CD14-positive monocyte (primary cell): ENCODE measurements around the gene TNFSF13. TPM values are rescaled to one million over a fixed set of nuclear protein-coding genes. Genes with fewer than 3 reads are reported as not detected.

Experiments
- DNase-seq, 3 donors: peaks; one replicate each; pipeline ENCODE4 v3.0.0-alpha.2; 2011 to 2022
- H2AFZ ChIP-seq: 2 replicates; pipeline ENCODE4 v1.6.0; 2012; ENCODE audit warnings: mild to moderate bottlenecking, low read depth, low read length, inconsistent platforms; ENCODE audit not compliant: insufficient read depth, poor library complexity, severe bottlenecking
- H3K27ac ChIP-seq, 2 donors: 1 replicate in 1 of 2; 2 replicates in 1 of 2; pipeline ENCODE4 v1.5.1; 2012 to 2013; ENCODE audit warnings: low read length in 2 of 2, control low read depth in 1 of 2, inconsistent platforms in 1 of 2, low read depth in 1 of 2, mild to moderate bottlenecking in 1 of 2
- H3K27me3 ChIP-seq, 2 donors: one replicate each; pipeline versions ENCODE4 v1.6.0 to v1.6.1; 2011 to 2013; ENCODE audit warnings: low read length in 2 of 2; ENCODE audit not compliant: control insufficient read depth in 2 of 2, insufficient read depth in 2 of 2
- H3K36me3 ChIP-seq, 2 donors: replicated peaks in 1 of 2; 1 replicate in 1 of 2; 2 replicates in 1 of 2; pipeline versions ENCODE4 v1.5.1 to v1.6.1; 2012 to 2013; ENCODE audit warnings: low read length in 2 of 2, control low read depth in 1 of 2, inconsistent platforms in 1 of 2, mild to moderate bottlenecking in 1 of 2; ENCODE audit not compliant: insufficient read depth in 2 of 2, control insufficient read depth in 1 of 2
- H3K4me1 ChIP-seq, 2 donors: 1 replicate in 1 of 2; 2 replicates in 1 of 2; pipeline versions ENCODE4 v1.5.1 to v1.6.1; 2012 to 2013; ENCODE audit warnings: low read length in 2 of 2, control low read depth in 1 of 2, inconsistent platforms in 1 of 2, mild to moderate bottlenecking in 1 of 2, moderate library complexity in 1 of 2; ENCODE audit not compliant: insufficient read depth in 2 of 2, control insufficient read depth in 1 of 2
- H3K4me2 ChIP-seq: replicated peaks from 2 replicates; pipeline ENCODE3; 2012; ENCODE audit warnings: low read length, moderate library complexity, mild to moderate bottlenecking; ENCODE audit not compliant: poor library complexity, severe bottlenecking; ENCODE audit errors: extremely low read depth
- H3K4me3 ChIP-seq, 3 experiments: fragments of 200-600 bp in 1 of 3; sonication (generic) in 1 of 3; replicated peaks in 1 of 3; 1 replicate in 2 of 3; 2 replicates in 1 of 3; pipeline ENCODE4 v1.5.1; 2011 to 2013; ENCODE audit warnings: low read length in 3 of 3, mild to moderate bottlenecking in 3 of 3, control low read depth in 2 of 3, low read depth in 2 of 3, inconsistent platforms in 1 of 3, moderate library complexity in 1 of 3
- H3K79me2 ChIP-seq: 2 replicates; pipeline ENCODE4 v1.6.0; 2012; ENCODE audit warnings: mild to moderate bottlenecking, control low read depth, inconsistent platforms, low read length, moderate library complexity; ENCODE audit not compliant: insufficient read depth
- H3K9ac ChIP-seq: 2 replicates; pipeline ENCODE4 v1.6.0; 2017; ENCODE audit warnings: low read length, mild to moderate bottlenecking; ENCODE audit not compliant: insufficient read depth, poor library complexity, severe bottlenecking
- H3K9me3 ChIP-seq, 2 donors: replicated peaks in 1 of 2; 1 replicate in 1 of 2; 2 replicates in 1 of 2; pipeline versions ENCODE4 v1.5.1 to v1.6.1; 2012 to 2013; ENCODE audit warnings: low read length in 2 of 2, control low read depth in 1 of 2; ENCODE audit not compliant: control insufficient read depth in 1 of 2, insufficient read depth in 1 of 2
- H4K20me1 ChIP-seq: 2 replicates; pipeline ENCODE4 v1.6.0; 2012; ENCODE audit warnings: mild to moderate bottlenecking, low read length, control low read depth, moderate library complexity; ENCODE audit not compliant: insufficient read depth
- H3K27ac Mint-ChIP-seq, 7 donors: one replicate each; pipeline ENCODE4 v1.8.0; 2020; ENCODE audit warnings: mild to moderate bottlenecking in 7 of 7, mixed read lengths in 7 of 7, moderate library complexity in 6 of 7, inconsistent platforms in 2 of 7
- H3K27me3 Mint-ChIP-seq, 3 donors: one replicate each; pipeline ENCODE4 v1.8.0; 2021 to 2022; ENCODE audit warnings: low read depth in 3 of 3, mild to moderate bottlenecking in 3 of 3, mixed read lengths in 3 of 3, moderate library complexity in 3 of 3, inconsistent platforms in 1 of 3
- H3K36me3 Mint-ChIP-seq, 2 donors: one replicate each; pipeline ENCODE4 v1.8.0; 2020; ENCODE audit warnings: mixed read lengths in 2 of 2, inconsistent platforms in 1 of 2, mild to moderate bottlenecking in 1 of 2
- H3K4me1 Mint-ChIP-seq: one replicate; pipeline ENCODE4 v1.8.0; 2020; ENCODE audit warnings: mild to moderate bottlenecking, mixed read lengths
- H3K4me3 Mint-ChIP-seq, 2 donors: one replicate each; pipeline ENCODE4 v1.8.0; 2020; ENCODE audit warnings: mild to moderate bottlenecking in 2 of 2, mixed read lengths in 2 of 2, moderate library complexity in 1 of 2
- H3K9me3 Mint-ChIP-seq, 7 donors: one replicate each; pipeline ENCODE4 v1.8.0; 2020 to 2022; ENCODE audit warnings: mixed read lengths in 7 of 7, mild to moderate bottlenecking in 6 of 7, moderate library complexity in 6 of 7, inconsistent platforms in 2 of 7
- CTCF ChIP-seq: fragments of 200-600 bp; IDR thresholded peaks from one replicate; pipeline ENCODE4 v1.8.0; 2022; ENCODE audit warnings: antibody characterized with exemption, mild to moderate bottlenecking
- WGBS: methylation state at CpG from one replicate; pipeline ENCODE4 v1.1.5; 2013; ENCODE audit warnings: missing lambda C conversion rate; ENCODE audit not compliant: insufficient coverage; 5-methylcytosine and 5-hydroxymethylcytosine counted together
- intact Hi-C, 2 donors: fragments of 100-400 bp; cut with micrococcal nuclease; formaldehyde crosslinking; loops; one replicate each; pipeline versions ENCODE4 v1.15.0 to v1.15.1; 2023
- polyA plus RNA-seq, 3 donors: library from polyadenylated mRNA; depleted of rRNA in 1 of 3; unstranded in 2 of 3; stranded (reverse) in 1 of 3; fragments of 300-500 nt in 2 of 3; fragments of >200 nt in 1 of 3; fragmentation: Illumina TruSeq in 2 of 3; gene quantifications; 1 replicate in 2 of 3; 2 replicates in 1 of 3; pipeline ENCODE4 v1.2.3, GENCODE V29; 2012 to 2021

TNFSF13 gene
- polyA plus RNA-seq, 3 donors = 236 to 523 (median 491) TPM

- no peaks in the 10 kb centered on the region for H3K36me3 ChIP-seq
- no CpG with 5 or more reads among the region's 1 CpG for whole genome bisulfite sequencing
- peak overlapping the region; percentile 60 for H3K4me2 ChIP-seq
Observed at GRCh38 chr17:7553356-7553755, 5.2 kb upstream of the TNFSF13 start.

GRCh38 chr17:7555320-7555948 lies 3.1 kb upstream of the TNFSF13 start:
- 53% methylated on average over 10 of the region's 10 CpGs for WGBS
- no peaks in the 10 kb centered on the region for H3K27me3 ChIP-seq
- no peak overlapping the region for H2AFZ ChIP-seq
- H3K4me3 ChIP-seq = no peak overlapping the region
- peaks cover 48% of the 10 kb centered on the region for H3K79me2 ChIP-seq
- DNase-seq = no peak
- peaks cover 4% of the 10 kb centered on the region in 2 donors for H3K36me3 ChIP-seq
- H3K9me3 ChIP-seq = no peaks in the 10 kb centered on the region
- peak overlapping the region in 5 of 7 donors; percentile 21 to 69 (median 57) for H3K27ac Mint-ChIP-seq
- H3K9me3 Mint-ChIP-seq = peaks cover 0 to 3% (median 0%) of the 10 kb centered on the region in 7 donors
- no peak for TF ChIP-seq CTCF
- intact Hi-C loops = no loop called here
- H3K27ac ChIP-seq = no peak overlapping the region
- H3K4me3 Mint-ChIP-seq = no peak overlapping the region
- H3K27me3 Mint-ChIP-seq = peaks cover 0 to 8% (median 7%) of the 10 kb centered on the region in 3 donors
- peaks cover 83 to 88% of the 10 kb centered on the region in 2 donors for H3K4me1 ChIP-seq
- H3K36me3 Mint-ChIP-seq = peaks cover 39 to 46% of the 10 kb centered on the region in 2 donors
- H3K4me2 ChIP-seq = no peak overlapping the region
- peaks cover 6% of the 10 kb centered on the region for H4K20me1 ChIP-seq
- H3K9ac ChIP-seq = no peak overlapping the region
- H3K4me1 Mint-ChIP-seq = peaks cover 83% of the 10 kb centered on the region

More at GRCh38 chr17:7553356-7553755, 5.2 kb upstream of the TNFSF13 start:
- no peak overlapping the region for H2AFZ ChIP-seq
- peak overlapping the region; percentile 54 for H3K9ac ChIP-seq
- Mint-ChIP-seq H3K27me3 (peaks cover 0 to 5% (median 5%) of the 10 kb centered on the region in 3 donors), H3K36me3 (peaks cover 35 to 40% of the 10 kb centered on the region in 2 donors), H3K9me3 (no peaks in the 10 kb centered on the region), H3K4me3 (peak overlapping the region in 1 of 2 donors; percentile 42), H3K27ac (peak overlapping the region; percentile 83 to 96 (median 94)), H3K4me1 (peaks cover 81% of the 10 kb centered on the region)
- intact Hi-C loops = no loop called here
- no peaks in the 10 kb centered on the region for H3K9me3 ChIP-seq
- H4K20me1 ChIP-seq = no peaks in the 10 kb centered on the region
- H3K79me2 ChIP-seq = peaks cover 45% of the 10 kb centered on the region
- no peak for DNase-seq
- no peaks in the 10 kb centered on the region for H3K27me3 ChIP-seq
- peak overlapping the region; percentile 74 to 90 for H3K27ac ChIP-seq
- H3K4me3 ChIP-seq = peak overlapping the region in 1 of 3 experiments; percentile 62
- no peak for TF ChIP-seq CTCF
- peaks cover 88 to 91% of the 10 kb centered on the region in 2 donors for H3K4me1 ChIP-seq
